Ishikawa (cell line): ENCODE data around the gene RNF169.

Experiments
- CEBPB ChIP-seq: IDR thresholded peaks from 2 replicates; pipeline ENCODE4 v1.6.1; 2012
- CREB1 ChIP-seq: IDR thresholded peaks from 2 replicates; pipeline ENCODE4 v1.6.1; 2012; ENCODE audit warnings: low read depth
- EGR1 ChIP-seq: IDR thresholded peaks from 2 replicates; pipeline ENCODE4 v1.6.1; 2012
- EP300 ChIP-seq: IDR thresholded peaks from 2 replicates; pipeline ENCODE4 v1.6.1; 2012; ENCODE audit warnings: borderline replicate concordance
- FOXM1 ChIP-seq: IDR thresholded peaks from 2 replicates; pipeline ENCODE4 v1.6.1; 2012; ENCODE audit warnings: low read depth, borderline replicate concordance
- NFIC ChIP-seq: IDR thresholded peaks from 2 replicates; pipeline ENCODE4 v1.6.1; 2012
- RAD21 ChIP-seq: IDR thresholded peaks from 2 replicates; pipeline ENCODE4 v1.6.1; 2012; ENCODE audit warnings: low read depth
- REST ChIP-seq: IDR thresholded peaks from 2 replicates; pipeline ENCODE4 v1.6.1; 2012; ENCODE audit warnings: low read depth, mild to moderate bottlenecking
- TAF1 ChIP-seq: IDR thresholded peaks from 2 replicates; pipeline ENCODE4 v1.6.1; 2012; ENCODE audit warnings: low read depth, mild to moderate bottlenecking
- TCF12 ChIP-seq: IDR thresholded peaks from 2 replicates; pipeline ENCODE4 v1.6.1; 2012; ENCODE audit warnings: low read depth
- TEAD4 ChIP-seq: IDR thresholded peaks from 2 replicates; pipeline ENCODE4 v1.6.1; 2012
- USF1 ChIP-seq: IDR thresholded peaks from 2 replicates; pipeline ENCODE4 v1.6.1; 2012
- YY1 ChIP-seq: IDR thresholded peaks from 2 replicates; pipeline ENCODE4 v1.6.1; 2012; ENCODE audit warnings: low read depth
- ZBTB7A ChIP-seq: IDR thresholded peaks from 2 replicates; pipeline ENCODE4 v1.6.1; 2012; ENCODE audit warnings: low read depth
- TF ChIP-seq, protein P1 (sequence below): IDR thresholded peaks from 2 replicates; pipeline ENCODE4 v1.6.1; 2012

Gene RNF169

GRCh38 chr11:74863410-74863809 is 114.8 kb downstream of the RNF169 start:
- TF ChIP-seq ZBTB7A, result no peak
- no peak for TF ChIP-seq FOXM1
- no peak for TF ChIP-seq REST
- no peak for TF ChIP-seq RAD21
- TF ChIP-seq TAF1, result no peak
- TF ChIP-seq USF1, result no peak
- no peak for TF ChIP-seq CEBPB
- TF ChIP-seq CREB1, result no peak
- TF ChIP-seq EP300, result no peak
- TF ChIP-seq NFIC, result no peak
- TF ChIP-seq EGR1, result no peak
- TF ChIP-seq TEAD4, result no peak
- TF ChIP-seq YY1, result no peak
- no peak for TF ChIP-seq TCF12
- TF ChIP-seq, protein P1, sequence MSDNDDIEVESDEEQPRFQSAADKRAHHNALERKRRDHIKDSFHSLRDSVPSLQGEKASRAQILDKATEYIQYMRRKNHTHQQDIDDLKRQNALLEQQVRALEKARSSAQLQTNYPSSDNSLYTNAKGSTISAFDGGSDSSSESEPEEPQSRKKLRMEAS, result no peak

DNA sequence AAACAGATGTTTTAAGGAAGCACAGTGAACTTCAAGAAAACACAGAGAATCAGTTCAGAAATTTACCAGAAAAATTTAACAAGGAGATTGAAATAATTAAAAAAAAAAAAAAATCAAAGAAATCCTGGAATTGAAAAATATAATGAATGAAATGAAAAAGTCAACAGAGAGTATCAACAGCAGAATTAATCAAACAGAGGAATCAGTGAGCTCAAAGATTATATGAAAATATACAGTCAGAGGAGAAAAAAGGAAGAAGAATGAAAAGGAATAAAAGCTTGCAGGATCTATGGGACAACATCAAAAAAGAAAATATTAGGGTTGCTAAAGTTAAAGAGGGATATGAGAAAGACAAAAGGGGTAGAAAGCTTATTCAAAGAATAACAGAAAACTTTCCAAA is 117.9 kb downstream of the RNF169 start:
- TF ChIP-seq ZBTB7A (no peak), RAD21 (no peak)

DNA sequence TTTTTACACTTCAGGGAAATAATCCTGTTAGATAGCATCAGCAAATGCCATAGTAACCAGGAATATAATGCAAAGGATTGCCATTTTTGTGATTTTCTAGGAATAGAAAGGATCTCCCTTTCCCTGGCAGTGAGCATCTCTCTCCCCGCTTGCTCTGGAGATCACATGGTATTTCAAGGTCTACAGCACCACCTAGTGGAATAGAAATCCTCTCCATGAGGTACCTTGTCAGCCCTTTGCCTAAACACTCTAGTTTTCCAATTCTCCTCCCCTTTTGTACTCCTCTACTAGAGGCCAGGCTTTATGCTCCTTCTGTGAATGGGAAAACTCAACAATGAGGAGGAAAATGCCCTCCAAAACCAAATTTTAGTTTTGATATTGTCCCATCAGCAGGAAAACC is 121.8 kb downstream of the RNF169 start:
- TF ChIP-seq REST (no peak), USF1 (no peak), TAF1 (no peak), CREB1 (no peak), TCF12 (no peak), RAD21 (peak; percentile 34)

- no peak for TF ChIP-seq YY1
- no peak for TF ChIP-seq TEAD4
- TF ChIP-seq NFIC, result no peak
- no peak for TF ChIP-seq FOXM1
- no peak for TF ChIP-seq CEBPB
- no peak for TF ChIP-seq TAF1
- no peak for TF ChIP-seq EGR1
- no peak for TF ChIP-seq REST
- TF ChIP-seq TCF12, result no peak
- TF ChIP-seq CREB1, result no peak
- TF ChIP-seq ZBTB7A, result no peak
These were observed 122.4 kb downstream of the RNF169 start for GRCh38 chr11:74871037-74871436.

- TF ChIP-seq TAF1 (no peak), USF1 (no peak), FOXM1 (no peak), TEAD4 (no peak), CEBPB (no peak), YY1 (no peak), TCF12 (no peak), NFIC (no peak), CREB1 (no peak), ZBTB7A (no peak), RAD21 (no peak), EGR1 (no peak)
- TF ChIP-seq, protein P1, result no peak
These were observed 128.5 kb downstream of the RNF169 start for GRCh38 chr11:74877132-74877531.
